VCaP (cell line): Measurements from ENCODE around the gene LRPPRC.

Source experiments
- H3K27ac ChIP-seq: fragments of 450-650 bp; 2 replicates; pipeline ENCODE4 v1.5.1; 2017
- CTCF ChIP-seq: fragments of 450-650 bp; conservative IDR thresholded peaks from 2 replicates; pipeline ENCODE4 v1.5.1; 2017; ENCODE audit warnings: mild to moderate bottlenecking, moderate library complexity

Gene LRPPRC

GRCh38 chr2:43944915-43945314 is 50.9 kb downstream of the LRPPRC start:
- peak overlapping the region; percentile 71 for H3K27ac ChIP-seq
- no peak for TF ChIP-seq CTCF

GRCh38 chr2:43943809-43944452 is 51.9 kb downstream of the LRPPRC start:
- TF ChIP-seq CTCF = no peak

GRCh38 chr2:43943323-43943722 is 52.5 kb downstream of the LRPPRC start:
- TF ChIP-seq CTCF = no peak
- H3K27ac ChIP-seq = peak overlapping the region; percentile 71

More at GRCh38 chr2:43943809-43944452, 51.9 kb downstream of the LRPPRC start:
- H3K27ac ChIP-seq = peak overlapping the region; percentile 71

- no peak overlapping the region for H3K27ac ChIP-seq
- TF ChIP-seq CTCF = no peak
These were observed 52.9 kb downstream of the LRPPRC start for GRCh38 chr2:43942881-43943280.

GRCh38 chr2:43941966-43942365 is 53.8 kb downstream of the LRPPRC start:
- 0 out of 2 replicates have a peak overlapping the region, but pooled peaks have one; percentile 0 for H3K27ac ChIP-seq
- TF ChIP-seq CTCF = no peak

GRCh38 chr2:43941359-43941758 is 54.4 kb downstream of the LRPPRC start:
- 0 out of 2 replicates have a peak overlapping the region, but pooled peaks have one; percentile 0 for H3K27ac ChIP-seq
- TF ChIP-seq CTCF = no peak

- H3K27ac ChIP-seq = no peak overlapping the region
- TF ChIP-seq CTCF = no peak
These were observed 56.0 kb downstream of the LRPPRC start for GRCh38 chr2:43939695-43940256.
